Endothelial cell of umbilical vein (primary cell): Measurements from ENCODE around the gene SLC24A3. TPM values are rescaled to one million over a fixed set of nuclear protein-coding genes. Genes with fewer than 3 reads are reported as not detected.

Experiments
- BruUV-seq: library from RNA; stranded (reverse); fragments of 400-500 nt; replicated peaks from 2 replicates; lab custom pipeline; 2021; lab: Mats Ljungman, UMichigan
- CTCF ChIA-PET: fragments of 300-600, 350-600 bp; sonication (Branson Sonifier 250); formaldehyde crosslinking; loops from one replicate; lab custom pipeline; 2021; ENCODE audit warnings: antibody characterized with exemption, inconsistent platforms; lab: Charles Lee
- POLR2A ChIA-PET: fragments of 300-600, 350-600 bp; sonication (Branson Sonifier 250); formaldehyde crosslinking; loops from one replicate; lab custom pipeline; 2021; ENCODE audit warnings: antibody characterized with exemption, inconsistent platforms; lab: Charles Lee
- DNase-seq: peaks from one replicate; pipeline ENCODE4 v3.0.0-alpha.2; 2011; ENCODE audit warnings: low read depth, low spot score
- FAIRE-seq: peaks from 2 replicates; lab custom pipeline; 2011; peaks lifted over from hg19 to GRCh38; lab: Jason Lieb, UNC
- H2AFZ ChIP-seq: 2 replicates; pipeline ENCODE4 v1.6.0; 2012; ENCODE audit warnings: low read depth, low read length, control low read depth, inconsistent platforms
- H3K27ac ChIP-seq: 2 replicates; pipeline ENCODE4 v1.5.1; 2011; ENCODE audit warnings: low read depth, mild to moderate bottlenecking, control low read depth, low read length, moderate library complexity; ENCODE audit not compliant: insufficient read depth
- H3K27me3 ChIP-seq, 2 experiments: 2 replicates each; pipeline versions ENCODE4 v1.6.0 to v1.6.1; 2011; ENCODE audit warnings: low read length in 2 of 2, mixed read lengths in 1 of 2; ENCODE audit not compliant: control insufficient read depth in 2 of 2, insufficient read depth in 2 of 2
- H3K36me3 ChIP-seq, 2 experiments: 2 replicates in 1 of 2; 3 replicates in 1 of 2; pipeline ENCODE4 v1.5.1; 2011; ENCODE audit warnings: low read length in 2 of 2, mild to moderate bottlenecking in 1 of 2, moderate library complexity in 1 of 2; ENCODE audit not compliant: control insufficient read depth in 2 of 2, insufficient read depth in 2 of 2; ENCODE audit errors: extremely low read depth in 1 of 2
- H3K4me1 ChIP-seq: 3 replicates; pipeline ENCODE4 v1.5.1; 2011; ENCODE audit warnings: mild to moderate bottlenecking, low read length; ENCODE audit not compliant: control insufficient read depth, insufficient read depth; ENCODE audit errors: extremely low read depth
- H3K4me2 ChIP-seq: 2 replicates; pipeline ENCODE4 v1.6.1; 2011; ENCODE audit warnings: low read length, control low read depth, mixed read lengths; ENCODE audit not compliant: insufficient read depth
- H3K4me3 ChIP-seq, 3 experiments: fragments of 200-600 bp in 1 of 3; sonication (generic), shearing (Covaris generic) in 1 of 3; replicated peaks in 1 of 3; 2 replicates each; pipeline ENCODE4 v1.5.1; 2011 to 2016; ENCODE audit warnings: control low read depth in 3 of 3, low read length in 3 of 3, mild to moderate bottlenecking in 2 of 3, inconsistent platforms in 1 of 3, low read depth in 1 of 3, moderate library complexity in 1 of 3; ENCODE audit not compliant: insufficient read depth in 1 of 3
- H3K79me2 ChIP-seq: 2 replicates; pipeline ENCODE4 v1.6.0; 2012; ENCODE audit warnings: low read length, inconsistent platforms; ENCODE audit not compliant: control insufficient read depth, insufficient read depth
- H3K9ac ChIP-seq: replicated peaks from 2 replicates; pipeline ENCODE3; 2011; ENCODE audit warnings: low read length, control low read depth; ENCODE audit not compliant: insufficient read depth; ENCODE audit errors: extremely low read depth
- H3K9me1 ChIP-seq: replicated peaks from 3 replicates; pipeline ENCODE4 v1.6.0; 2011; ENCODE audit warnings: mild to moderate bottlenecking, low read length; ENCODE audit not compliant: control insufficient read depth, insufficient read depth; ENCODE audit errors: extremely low read depth
- H3K9me3 ChIP-seq: replicated peaks from 2 replicates; pipeline ENCODE4 v1.5.1; 2012; ENCODE audit warnings: low read length, inconsistent platforms; ENCODE audit not compliant: control insufficient read depth, insufficient read depth
- H4K20me1 ChIP-seq: replicated peaks from 2 replicates; pipeline ENCODE3; 2011; ENCODE audit warnings: mild to moderate bottlenecking, low read length; ENCODE audit not compliant: control insufficient read depth, insufficient read depth; ENCODE audit errors: extremely low read depth
- EZH2 ChIP-seq: IDR thresholded peaks from 2 replicates; pipeline ENCODE4 v1.6.1; 2012; ENCODE audit warnings: borderline replicate concordance, low read depth, mild to moderate bottlenecking, moderate library complexity, low read length, inconsistent platforms; ENCODE audit not compliant: severe bottlenecking
- FOS ChIP-seq: IDR thresholded peaks from 2 replicates; pipeline ENCODE4 v1.6.1; 2011; ENCODE audit warnings: mild to moderate bottlenecking, low read length, moderate library complexity, borderline replicate concordance; ENCODE audit not compliant: insufficient read depth
- GATA2 ChIP-seq: IDR thresholded peaks from 2 replicates; pipeline ENCODE4 v1.7.0; 2011; ENCODE audit warnings: low read depth, mild to moderate bottlenecking, moderate library complexity, mixed read lengths, low read length; ENCODE audit not compliant: insufficient read length, insufficient read depth
- JUN ChIP-seq: IDR thresholded peaks from 2 replicates; pipeline ENCODE4 v1.6.1; 2011; ENCODE audit warnings: borderline replicate concordance, low read depth; ENCODE audit not compliant: insufficient read length, insufficient read depth
- MYC ChIP-seq: IDR thresholded peaks from one replicate; pipeline ENCODE4 v1.6.1; 2011; ENCODE audit warnings: mild to moderate bottlenecking, low read depth, low read length
- POLR2A ChIP-seq: IDR thresholded peaks from 2 replicates; pipeline ENCODE4 v1.6.1; 2012; ENCODE audit warnings: low read depth, mild to moderate bottlenecking, control low read depth, low read length
- POLR2AphosphoS5 ChIP-seq: IDR thresholded peaks from 2 replicates; pipeline ENCODE4 v1.6.1; 2012; ENCODE audit warnings: low read depth, mild to moderate bottlenecking, control low read depth, low read length, moderate library complexity; ENCODE audit not compliant: insufficient read depth
- dilution Hi-C: fragments of 300-500 bp; cut with MboI; formaldehyde crosslinking; loops from one replicate; pipeline ENCODE4 v1.15.0; 2019; ENCODE audit warnings: low sequenced_read_pairs; ENCODE audit not compliant: extremely low pct_ligation_motif_present
- intact Hi-C: fragments of 100-400 bp; cut with micrococcal nuclease; formaldehyde crosslinking; loops from one replicate; pipeline ENCODE4 v1.10.0; 2022
- polyA plus RNA-seq, 4 experiments: library from polyadenylated mRNA; depleted of rRNA in 3 of 4; stranded (reverse) in 3 of 4; unstranded in 1 of 4; fragments of >200 nt; gene quantifications; 2 replicates each; pipeline versions ENCODE4 v1.2.1 to v1.2.3, GENCODE V29; 2011 to 2012; ENCODE audit warnings: missing spikeins in 1 of 4
- total RNA-seq: library from RNA; stranded (reverse); gene quantifications from 2 replicates; pipeline ENCODE4 v1.2.3, GENCODE V29; 2021
- TF ChIP-seq, protein P1 (sequence below), 2 donors: IDR thresholded peaks; 1 replicate in 1 of 2; 2 replicates in 1 of 2; pipeline ENCODE4 v1.5.1; 2011; ENCODE audit warnings: low read length in 2 of 2, mild to moderate bottlenecking in 2 of 2, moderate library complexity in 2 of 2, control low read depth in 1 of 2, inconsistent platforms in 1 of 2, low read depth in 1 of 2; ENCODE audit not compliant: insufficient read depth in 1 of 2; ENCODE audit errors: extremely low read depth in 1 of 2
- TF ChIP-seq, protein P2 (sequence below): IDR thresholded peaks from 2 replicates; pipeline ENCODE4 v1.6.1; 2011; ENCODE audit not compliant: insufficient read depth, insufficient read length

SLC24A3 gene
- total and polyA plus RNA-seq, 2 donors (not counting 3 experiments of a cell fraction or from before 2014, with no cell fraction given) = not detected

- H3K79me2 ChIP-seq = no peaks in the 10 kb centered on the region
- dilution Hi-C loops (no loop called here), intact Hi-C loops (no loop called here)
- peaks cover 2% of the 10 kb centered on the region for H3K9me1 ChIP-seq
- no peaks in the 10 kb centered on the region for H4K20me1 ChIP-seq
- H3K9ac ChIP-seq = no peak overlapping the region
- peaks cover 0 to 8% of the 10 kb centered on the region in 2 experiments for H3K27me3 ChIP-seq
- no peak overlapping the region for H2AFZ ChIP-seq
- no peak overlapping the region for H3K4me3 ChIP-seq
- DNase-seq (no peak), FAIRE-seq (no peak)
- TF ChIP-seq JUN = no peak
- no peak for TF ChIP-seq FOS
- TF ChIP-seq GATA2 = no peak
- TF ChIP-seq, protein P1, sequence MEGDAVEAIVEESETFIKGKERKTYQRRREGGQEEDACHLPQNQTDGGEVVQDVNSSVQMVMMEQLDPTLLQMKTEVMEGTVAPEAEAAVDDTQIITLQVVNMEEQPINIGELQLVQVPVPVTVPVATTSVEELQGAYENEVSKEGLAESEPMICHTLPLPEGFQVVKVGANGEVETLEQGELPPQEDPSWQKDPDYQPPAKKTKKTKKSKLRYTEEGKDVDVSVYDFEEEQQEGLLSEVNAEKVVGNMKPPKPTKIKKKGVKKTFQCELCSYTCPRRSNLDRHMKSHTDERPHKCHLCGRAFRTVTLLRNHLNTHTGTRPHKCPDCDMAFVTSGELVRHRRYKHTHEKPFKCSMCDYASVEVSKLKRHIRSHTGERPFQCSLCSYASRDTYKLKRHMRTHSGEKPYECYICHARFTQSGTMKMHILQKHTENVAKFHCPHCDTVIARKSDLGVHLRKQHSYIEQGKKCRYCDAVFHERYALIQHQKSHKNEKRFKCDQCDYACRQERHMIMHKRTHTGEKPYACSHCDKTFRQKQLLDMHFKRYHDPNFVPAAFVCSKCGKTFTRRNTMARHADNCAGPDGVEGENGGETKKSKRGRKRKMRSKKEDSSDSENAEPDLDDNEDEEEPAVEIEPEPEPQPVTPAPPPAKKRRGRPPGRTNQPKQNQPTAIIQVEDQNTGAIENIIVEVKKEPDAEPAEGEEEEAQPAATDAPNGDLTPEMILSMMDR (IDR thresholded peaks at IDR 0.05; ENCODE audit: extremely low read depth in 1 of 2, insufficient read depth in 1 of 2, low read depth in 1 of 2, low read length in 2 of 2) = no peak
- TF ChIP-seq EZH2 = no peak
- no peak for TF ChIP-seq POLR2A
- no peak for TF ChIP-seq MYC
- TF ChIP-seq POLR2AphosphoS5 = no peak
- TF ChIP-seq, protein P2, sequence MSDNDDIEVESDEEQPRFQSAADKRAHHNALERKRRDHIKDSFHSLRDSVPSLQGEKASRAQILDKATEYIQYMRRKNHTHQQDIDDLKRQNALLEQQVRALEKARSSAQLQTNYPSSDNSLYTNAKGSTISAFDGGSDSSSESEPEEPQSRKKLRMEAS = no peak
- CTCF ChIA-PET = no interaction called here
- H3K9me3 ChIP-seq = no peaks in the 10 kb centered on the region
- no peak overlapping the region for H3K4me2 ChIP-seq
- H3K4me1 ChIP-seq = peaks cover 16% of the 10 kb centered on the region
- no peak overlapping the region for H3K27ac ChIP-seq
- H3K36me3 ChIP-seq = no peaks in the 10 kb centered on the region
- POLR2A ChIA-PET = no interaction called here
- no TSS peak for BruUV-seq
Observed at GRCh38 chr20:19738951-19739350, 526.5 kb downstream of the SLC24A3 start.
